OCI-LY3 (cell line): Measurements from ENCODE around the gene LARP1.

Source experiments
- CTCF ChIP-seq: fragments of 200-600, 300-600 bp; sonication (generic); IDR thresholded peaks from 2 replicates; pipeline ENCODE4 v1.5.1; 2014; ENCODE audit warnings: antibody characterized with exemption, low read length, low read depth
- EZH2phosphoT487 ChIP-seq: fragments of 200-600 bp; shearing (Covaris generic); IDR thresholded peaks from 2 replicates; pipeline ENCODE4 v1.6.1; 2018; ENCODE audit warnings: antibody characterized with exemption, mixed run types, low read depth

GRCh38 chr5:154849791-154850201, 94.6 kb downstream of the LARP1 start:
- TF ChIP-seq CTCF (no peak), EZH2phosphoT487 (no peak)
